Activated naive CD8-positive, alpha-beta T cell treated with anti-CD3 and anti-CD28 coated beads, Interleukin-2, amount 10 ng/mL, durations not matched to agents 7 days and 5 days (primary cell): ENCODE results near the gene GPN2. TPM values are rescaled to one million over a fixed set of nuclear protein-coding genes. Genes with fewer than 3 reads are reported as not detected.
A peak's percentile ranks its signal among the peaks of the same experiment; 100 is the strongest.
"Not testable (repeated sequence)": the region's sequence is repeated elsewhere in the genome, so short reads cannot be mapped to it uniquely, and the experiment has no call there.

Experiments used
- ATAC-seq: fragments of 150-1000 bp; cut with Tn5 transposase; one replicate; pipeline ENCODE4 v1.10.0; 2021; ENCODE audit warnings: low read depth, moderate library complexity
- POLR2A ChIA-PET: fragments of 350-600 bp; sonication (Branson Sonifier 250); formaldehyde crosslinking; loops from one replicate; lab custom pipeline; 2021; ENCODE audit warnings: antibody characterized with exemption; lab: Charles Lee
- DNase-seq: peaks from one replicate; pipeline ENCODE4 v3.0.0; 2021
- H3K27ac Mint-ChIP-seq: one replicate; pipeline ENCODE4 v1.8.0; 2022; ENCODE audit warnings: mild to moderate bottlenecking, mixed read lengths
- H3K27me3 Mint-ChIP-seq: one replicate; pipeline ENCODE4 v1.8.0; 2022; ENCODE audit warnings: mild to moderate bottlenecking, moderate library complexity, mixed read lengths
- H3K36me3 Mint-ChIP-seq: one replicate; pipeline ENCODE4 v1.8.0; 2021; ENCODE audit warnings: mild to moderate bottlenecking, mixed read lengths
- H3K4me1 Mint-ChIP-seq: one replicate; pipeline ENCODE4 v1.8.0; 2021; ENCODE audit warnings: mixed read lengths
- H3K4me3 Mint-ChIP-seq: one replicate; pipeline ENCODE4 v1.8.0; 2022; ENCODE audit warnings: mild to moderate bottlenecking, moderate library complexity, mixed read lengths
- H3K9me3 Mint-ChIP-seq: one replicate; pipeline ENCODE4 v1.8.0; 2021; ENCODE audit warnings: mixed read lengths
- total RNA-seq, 2 experiments: library from RNA; stranded (reverse); gene quantifications; one replicate each; pipeline ENCODE4 v1.2.3, GENCODE V29; 2021

The GPN2 gene
- total RNA-seq, 2 experiments from 2014 or later = 30.1 to 31.2 TPM

DNA sequence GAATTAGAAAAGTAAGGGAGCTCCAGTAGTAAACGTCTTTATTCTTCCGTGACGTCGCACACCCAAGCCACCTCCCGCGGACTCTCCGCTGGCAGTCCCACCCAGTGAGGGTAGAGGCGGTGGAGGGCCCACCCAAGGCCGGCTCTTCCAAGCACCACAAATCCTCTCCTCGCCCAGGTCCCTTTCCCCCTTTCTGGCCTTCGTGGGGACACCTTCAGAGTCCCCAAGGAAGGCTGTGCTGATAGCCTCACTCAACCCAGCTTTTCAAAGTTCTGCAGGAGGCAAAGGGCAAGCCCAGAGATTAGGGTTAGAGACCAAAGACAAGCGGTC lies 349 bp upstream of the GPN2 start:
- Mint-ChIP-seq H3K4me1 (peaks cover 27% of the 10 kb centered on the region), H3K36me3 (peaks cover 31% of the 10 kb centered on the region), H3K4me3 (peak overlapping the region; percentile 96), H3K27ac (peak overlapping the region; percentile 92), H3K9me3 (no peaks in the 10 kb centered on the region), H3K27me3 (no peaks in the 10 kb centered on the region)
- POLR2A ChIA-PET = interaction anchor here (0.5 to 4.3 kb wide), 20 partner anchors 10 to 882 kb away, joined by 3 to 57 read pairs (median 4); partner anchors contain the start of genes GPATCH3, NUDC, PIGV and STX12
- ATAC-seq = peak; percentile 49
- DNase-seq = no peak

DNA sequence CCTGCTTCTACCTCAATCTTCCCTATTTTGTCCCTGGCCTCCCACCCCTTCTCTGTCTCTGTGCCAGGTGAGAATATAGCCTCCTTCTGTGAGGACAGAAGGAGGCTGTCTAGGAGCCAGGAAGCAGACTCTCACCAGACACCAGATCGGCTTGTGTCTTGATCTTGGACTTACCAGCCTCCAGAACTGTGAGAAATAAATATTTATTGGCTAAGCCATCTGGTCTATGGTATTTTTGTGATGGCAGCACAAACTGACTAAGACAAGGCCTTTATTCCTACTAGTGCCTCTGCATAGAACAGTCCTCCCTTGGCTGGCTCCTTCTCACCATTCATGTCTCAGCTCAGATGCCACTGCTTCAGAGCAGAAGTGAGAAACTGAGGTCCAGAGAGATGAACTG lies 1.9 kb downstream of the GPN2 start:
- no peaks in the 10 kb centered on the region for H3K27me3 Mint-ChIP-seq
- POLR2A ChIA-PET = interaction anchor here (2.8 to 4.3 kb wide), 2 partner anchors 12 to 33 kb away, joined by 12 to 57 read pairs; partner anchors contain the start of genes GPATCH3 and NUDC
- H3K4me3 Mint-ChIP-seq = peak overlapping the region; percentile 96
- H3K27ac Mint-ChIP-seq = no peak overlapping the region
- ATAC-seq (no peak), DNase-seq (no peak)
- H3K9me3 Mint-ChIP-seq = no peaks in the 10 kb centered on the region
- H3K36me3 Mint-ChIP-seq = peaks cover 33% of the 10 kb centered on the region
- H3K4me1 Mint-ChIP-seq = peaks cover 24% of the 10 kb centered on the region

DNA sequence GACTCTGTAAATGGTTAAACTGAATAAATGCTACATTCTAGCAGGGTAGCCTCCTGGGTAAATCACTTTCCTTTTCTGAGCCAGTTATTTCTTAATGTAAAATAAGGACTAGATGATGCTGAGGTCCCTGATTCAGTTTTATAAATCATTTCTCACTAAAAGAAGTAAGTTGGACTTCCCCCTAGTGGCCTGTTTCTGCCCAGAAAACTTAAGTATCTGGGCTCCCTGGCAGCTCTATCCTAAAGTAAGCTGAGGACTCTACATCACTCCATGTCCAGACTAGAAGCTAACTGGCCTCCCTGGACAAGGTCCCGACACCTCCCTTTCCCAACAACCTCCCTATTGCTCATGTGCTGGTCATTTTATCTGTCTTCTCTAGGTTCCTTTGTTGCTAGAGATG lies 3.0 kb downstream of the GPN2 start:
- Mint-ChIP-seq H3K4me3 (no peak overlapping the region), H3K27me3 (no peaks in the 10 kb centered on the region), H3K36me3 (peaks cover 37% of the 10 kb centered on the region), H3K27ac (peak overlapping the region; percentile 52), H3K4me1 (peaks cover 24% of the 10 kb centered on the region), H3K9me3 (no peaks in the 10 kb centered on the region)
- POLR2A ChIA-PET = interaction anchor here (0.6 to 1.0 kb wide), 5 partner anchors 34 to 293 kb away, joined by 3 to 5 read pairs (median 3); no protein-coding TSS in a partner anchor
- no peak for ATAC-seq
- DNase-seq = no peak

DNA sequence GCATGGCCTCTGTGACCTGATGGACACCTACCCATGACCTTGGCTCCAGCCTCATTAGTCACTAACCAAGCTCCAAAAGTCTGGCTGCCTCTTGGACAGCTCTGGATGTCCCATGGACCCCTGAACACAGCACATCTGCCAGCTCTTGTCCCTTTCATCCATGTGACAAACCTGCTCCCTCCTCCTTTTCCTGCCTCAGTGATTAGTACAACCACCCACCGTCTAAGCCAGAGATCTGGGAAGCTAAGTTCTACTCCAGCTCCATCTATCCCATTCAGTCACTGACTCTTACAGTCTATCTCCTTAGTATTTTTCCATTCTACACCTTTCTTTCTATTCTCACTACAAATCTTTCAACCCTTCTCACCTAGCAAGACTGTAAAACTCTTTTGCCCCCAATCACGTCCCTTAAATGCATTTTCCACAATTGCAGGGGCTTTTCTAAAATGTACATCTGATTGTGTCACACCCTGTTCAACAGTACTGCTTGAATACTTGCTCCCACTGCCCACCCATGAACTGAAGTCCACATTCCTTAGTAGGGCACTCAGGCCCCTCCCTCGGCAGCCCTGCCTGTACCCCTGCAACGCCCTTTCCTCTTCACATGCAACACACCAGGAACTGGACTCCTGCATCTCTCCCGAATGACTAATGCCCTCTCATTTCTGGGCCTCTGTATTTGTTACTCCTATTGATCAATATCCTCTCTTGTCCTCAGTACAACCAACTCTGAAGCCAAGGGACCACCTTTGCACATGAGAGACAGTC lies 7.2 kb downstream of the GPN2 start:
- peak overlapping the region; percentile 6 for H3K27ac Mint-ChIP-seq
- DNase-seq (no peak), ATAC-seq (no peak)
- H3K9me3 Mint-ChIP-seq = no peaks in the 10 kb centered on the region
- H3K4me1 Mint-ChIP-seq = peaks cover 5% of the 10 kb centered on the region
- peaks cover 25% of the 10 kb centered on the region for H3K36me3 Mint-ChIP-seq
- H3K4me3 Mint-ChIP-seq = no peak overlapping the region
- POLR2A ChIA-PET = interaction anchor here (2.5 kb wide), 1 partner anchor 18 kb away, joined by 9 read pairs; no protein-coding TSS in a partner anchor
- H3K27me3 Mint-ChIP-seq = no peaks in the 10 kb centered on the region

DNA sequence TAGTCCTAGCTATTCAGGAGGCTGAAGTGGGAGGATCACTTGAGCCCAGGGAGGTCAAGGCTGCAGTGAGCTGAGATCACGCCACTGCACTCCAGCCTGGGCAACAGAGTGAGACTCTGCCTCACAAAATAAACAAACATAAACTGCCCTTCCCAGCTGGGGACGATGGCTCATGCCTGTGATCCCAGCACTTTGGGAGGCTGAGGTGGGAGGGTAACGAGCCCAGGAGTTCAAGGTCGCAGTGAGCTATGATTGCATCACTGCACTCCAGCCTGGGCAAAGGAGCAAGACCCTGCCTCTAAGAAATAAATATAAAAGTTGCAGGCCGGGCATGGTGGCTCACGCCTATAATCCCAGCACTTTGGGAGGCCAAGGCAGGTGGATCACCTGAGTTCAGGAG lies 8.5 kb downstream of the GPN2 start:
- ATAC-seq, H3K27me3 Mint-ChIP-seq, DNase-seq, H3K4me1 Mint-ChIP-seq, H3K9me3 Mint-ChIP-seq, H3K4me3 Mint-ChIP-seq, H3K27ac Mint-ChIP-seq: not testable (repeated sequence)
- H3K36me3 Mint-ChIP-seq = peaks cover 22% of the 10 kb centered on the region
- POLR2A ChIA-PET = interaction anchor here (0.6 to 2.5 kb wide), 2 partner anchors 13 to 16 kb away, joined by 4 to 9 read pairs; no protein-coding TSS in a partner anchor

DNA sequence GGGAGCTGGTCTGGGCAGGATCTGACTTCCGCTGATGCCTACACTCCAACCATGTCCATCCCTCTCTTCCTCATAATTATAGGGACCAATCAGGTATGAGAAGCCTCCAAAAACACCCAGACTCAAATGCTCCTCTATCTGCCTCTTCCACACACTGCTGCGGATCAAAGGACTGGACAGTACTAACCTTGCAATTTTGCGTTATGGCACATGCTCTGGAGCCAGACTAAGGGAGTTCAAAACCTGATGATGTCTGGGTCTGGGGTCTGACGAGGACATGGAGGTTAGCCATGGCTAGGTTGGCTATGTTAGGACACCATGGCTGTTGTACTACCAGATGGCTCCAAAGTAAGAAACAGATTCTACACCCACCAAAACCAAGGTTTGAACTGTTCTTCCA lies 10.3 kb downstream of the GPN2 start:
- H3K36me3 Mint-ChIP-seq = peaks cover 17% of the 10 kb centered on the region
- POLR2A ChIA-PET = interaction anchor here (0.6 kb wide), 1 partner anchor 41 kb away, joined by 3 read pairs; no protein-coding TSS in a partner anchor
- no peak overlapping the region for H3K27ac Mint-ChIP-seq

DNA sequence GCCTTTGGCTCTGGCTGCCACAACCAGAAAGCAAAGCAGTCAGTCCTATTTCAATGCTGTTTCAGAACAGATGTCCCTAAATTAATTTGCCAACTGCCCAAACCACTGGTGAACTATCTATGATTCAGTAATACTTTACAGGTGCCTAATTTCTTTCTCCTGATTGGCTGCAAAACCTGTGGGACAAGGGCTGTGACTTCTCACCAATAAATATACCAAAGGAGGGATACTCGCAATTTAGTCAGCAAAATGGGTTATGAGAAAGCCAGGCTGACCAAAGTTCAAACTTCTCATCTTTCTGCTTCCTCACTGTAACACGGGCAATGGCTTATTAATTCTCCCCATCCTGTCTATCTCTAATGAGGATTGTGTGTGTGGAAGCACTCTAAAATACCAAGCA lies 12.8 kb downstream of the GPN2 start:
- H3K9me3 Mint-ChIP-seq = no peaks in the 10 kb centered on the region
- POLR2A ChIA-PET = interaction anchor here (1.3 kb wide), 1 partner anchor 12 kb away, joined by 7 read pairs; no protein-coding TSS in a partner anchor
- no peak for ATAC-seq
- no peaks in the 10 kb centered on the region for H3K4me1 Mint-ChIP-seq
- DNase-seq = no peak
- H3K4me3 Mint-ChIP-seq = no peak overlapping the region
- H3K36me3 Mint-ChIP-seq = peaks cover 3% of the 10 kb centered on the region
- no peaks in the 10 kb centered on the region for H3K27me3 Mint-ChIP-seq
- no peak overlapping the region for H3K27ac Mint-ChIP-seq

More for the DNA sequence above, 10.3 kb downstream of the GPN2 start:
- Mint-ChIP-seq H3K27me3 (no peaks in the 10 kb centered on the region), H3K4me3 (no peak overlapping the region), H3K4me1 (no peaks in the 10 kb centered on the region), H3K9me3 (no peaks in the 10 kb centered on the region)
- ATAC-seq = no peak
- DNase-seq = no peak

DNA sequence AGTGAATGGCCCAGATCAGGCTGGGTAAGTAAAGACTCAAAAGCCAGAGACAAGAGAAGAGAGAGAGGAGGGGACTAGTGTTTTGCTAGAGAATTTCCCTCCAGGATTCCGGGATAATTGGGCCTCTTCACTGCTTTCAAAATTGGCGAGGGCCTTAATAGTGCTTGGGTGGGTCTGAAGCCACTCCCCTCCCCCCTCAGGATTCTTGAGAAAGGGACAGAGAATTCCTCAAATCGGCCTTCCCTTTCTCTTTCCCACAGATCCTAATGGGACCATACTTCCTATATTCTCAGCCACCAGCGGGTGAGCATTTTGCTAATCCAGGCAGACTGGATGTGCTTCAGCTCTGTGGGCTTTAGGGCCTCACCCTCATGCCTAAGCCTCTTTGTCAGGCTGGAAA lies 15.2 kb downstream of the GPN2 start:
- peak overlapping the region; percentile 42 for H3K27ac Mint-ChIP-seq
- DNase-seq = no peak
- H3K4me1 Mint-ChIP-seq = no peaks in the 10 kb centered on the region
- H3K4me3 Mint-ChIP-seq = no peak overlapping the region
- POLR2A ChIA-PET = interaction anchor here (2.6 kb wide), 1 partner anchor 9 kb away, joined by 12 read pairs; no protein-coding TSS in a partner anchor
- H3K36me3 Mint-ChIP-seq = no peaks in the 10 kb centered on the region
- no peaks in the 10 kb centered on the region for H3K27me3 Mint-ChIP-seq
- H3K9me3 Mint-ChIP-seq = no peaks in the 10 kb centered on the region
- no peak for ATAC-seq

DNA sequence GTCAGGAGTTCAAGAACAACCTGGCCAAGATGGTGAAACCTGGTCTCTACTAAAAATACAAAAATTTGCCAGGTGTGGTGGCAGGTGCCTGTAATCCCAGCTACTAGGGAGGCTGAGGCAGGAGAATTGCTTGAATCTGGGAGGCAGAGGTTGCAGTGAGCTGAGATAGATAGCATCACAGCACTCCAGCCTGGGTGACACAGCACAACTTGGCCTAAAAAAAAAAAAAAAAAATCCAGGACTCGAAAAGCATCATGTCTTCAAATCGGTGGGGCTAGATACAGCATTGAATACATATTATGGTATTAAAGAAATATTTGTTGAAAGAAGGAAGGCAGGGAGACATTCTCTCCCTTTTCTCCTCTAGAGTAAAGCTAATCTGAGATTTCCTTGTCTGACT lies 17.0 kb downstream of the GPN2 start:
- not testable (repeated sequence) for H3K4me3 Mint-ChIP-seq, H3K36me3 Mint-ChIP-seq, H3K9me3 Mint-ChIP-seq, H3K27me3 Mint-ChIP-seq, DNase-seq, H3K27ac Mint-ChIP-seq, ATAC-seq, H3K4me1 Mint-ChIP-seq
- POLR2A ChIA-PET = interaction anchor here (1.0 to 2.6 kb wide), 2 partner anchors 8 to 40 kb away, joined by 4 to 12 read pairs; no protein-coding TSS in a partner anchor

DNA sequence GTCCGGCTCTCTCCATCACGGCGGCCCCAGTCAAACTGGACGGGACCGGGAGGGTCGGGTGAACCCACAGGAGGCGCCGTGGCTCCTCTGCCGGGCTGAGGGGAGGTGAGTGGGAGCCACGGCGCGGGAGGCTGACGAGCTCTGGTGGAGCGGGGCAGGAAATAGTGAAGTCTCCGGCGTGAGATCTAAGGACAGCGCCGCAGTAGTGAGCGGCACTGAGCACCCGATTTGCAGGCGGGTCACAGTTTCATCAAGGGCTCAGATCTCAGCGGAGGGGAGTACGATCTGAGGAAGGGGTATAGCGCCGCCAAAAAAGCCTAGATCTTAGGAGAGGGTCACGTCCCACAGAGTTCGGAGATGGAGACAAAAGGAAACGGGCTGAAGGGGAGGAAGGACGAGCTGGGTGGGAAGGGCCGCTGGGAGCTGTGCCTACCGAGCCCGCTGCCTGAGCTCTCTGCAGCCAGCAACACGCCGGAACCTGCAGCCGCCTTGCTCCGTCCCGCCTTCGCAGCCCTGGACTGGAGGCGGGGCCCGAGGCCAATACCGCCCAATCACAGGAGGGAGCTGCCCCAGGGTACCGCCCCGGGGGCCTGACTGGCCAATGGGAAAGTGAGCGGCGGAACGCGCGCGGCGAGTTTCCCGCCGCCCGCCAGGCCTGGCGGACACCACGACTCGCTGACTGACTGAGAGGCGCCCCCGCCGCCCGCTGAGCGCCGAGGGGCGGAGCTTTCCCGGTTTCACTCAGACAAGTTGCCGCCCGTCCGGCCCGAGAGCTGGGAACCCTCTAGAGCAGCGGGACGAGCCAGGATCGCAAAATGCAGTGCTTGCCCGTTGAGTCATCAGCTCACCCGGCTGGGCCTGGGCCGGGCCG lies 25.2 kb downstream of the GPN2 start:
- ATAC-seq = peak; percentile 93
- peak overlapping the region; percentile 96 for H3K4me3 Mint-ChIP-seq
- peaks cover 1% of the 10 kb centered on the region for H3K36me3 Mint-ChIP-seq
- no peaks in the 10 kb centered on the region for H3K27me3 Mint-ChIP-seq
- POLR2A ChIA-PET = interaction anchor here (0.6 to 3.5 kb wide), 29 partner anchors 9 to 456 kb away, joined by 3 to 34 read pairs (median 8); partner anchors contain the start of genes DHDDS, GPATCH3, GPN2 and HMGN2
- no peaks in the 10 kb centered on the region for H3K9me3 Mint-ChIP-seq
- peak; percentile 97 for DNase-seq
- peaks cover 14% of the 10 kb centered on the region for H3K4me1 Mint-ChIP-seq
- peak overlapping the region; percentile 95 for H3K27ac Mint-ChIP-seq

DNA sequence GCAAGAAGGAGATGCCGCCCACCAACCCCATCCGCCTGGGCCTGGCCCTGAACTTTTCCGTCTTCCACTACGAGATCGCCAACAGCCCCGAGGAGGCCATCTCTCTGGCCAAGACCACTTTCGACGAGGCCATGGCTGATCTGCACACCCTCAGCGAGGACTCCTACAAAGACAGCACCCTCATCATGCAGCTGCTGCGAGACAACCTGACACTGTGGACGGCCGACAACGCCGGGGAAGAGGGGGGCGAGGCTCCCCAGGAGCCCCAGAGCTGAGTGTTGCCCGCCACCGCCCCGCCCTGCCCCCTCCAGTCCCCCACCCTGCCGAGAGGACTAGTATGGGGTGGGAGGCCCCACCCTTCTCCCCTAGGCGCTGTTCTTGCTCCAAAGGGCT lies 26.4 kb downstream of the GPN2 start:
- POLR2A ChIA-PET = interaction anchor here (0.5 to 3.5 kb wide), 4 partner anchors 12 to 363 kb away, joined by 3 to 34 read pairs (median 8); partner anchors contain the start of gene PIGV
- no peaks in the 10 kb centered on the region for H3K9me3 Mint-ChIP-seq
- ATAC-seq = no peak

DNA sequence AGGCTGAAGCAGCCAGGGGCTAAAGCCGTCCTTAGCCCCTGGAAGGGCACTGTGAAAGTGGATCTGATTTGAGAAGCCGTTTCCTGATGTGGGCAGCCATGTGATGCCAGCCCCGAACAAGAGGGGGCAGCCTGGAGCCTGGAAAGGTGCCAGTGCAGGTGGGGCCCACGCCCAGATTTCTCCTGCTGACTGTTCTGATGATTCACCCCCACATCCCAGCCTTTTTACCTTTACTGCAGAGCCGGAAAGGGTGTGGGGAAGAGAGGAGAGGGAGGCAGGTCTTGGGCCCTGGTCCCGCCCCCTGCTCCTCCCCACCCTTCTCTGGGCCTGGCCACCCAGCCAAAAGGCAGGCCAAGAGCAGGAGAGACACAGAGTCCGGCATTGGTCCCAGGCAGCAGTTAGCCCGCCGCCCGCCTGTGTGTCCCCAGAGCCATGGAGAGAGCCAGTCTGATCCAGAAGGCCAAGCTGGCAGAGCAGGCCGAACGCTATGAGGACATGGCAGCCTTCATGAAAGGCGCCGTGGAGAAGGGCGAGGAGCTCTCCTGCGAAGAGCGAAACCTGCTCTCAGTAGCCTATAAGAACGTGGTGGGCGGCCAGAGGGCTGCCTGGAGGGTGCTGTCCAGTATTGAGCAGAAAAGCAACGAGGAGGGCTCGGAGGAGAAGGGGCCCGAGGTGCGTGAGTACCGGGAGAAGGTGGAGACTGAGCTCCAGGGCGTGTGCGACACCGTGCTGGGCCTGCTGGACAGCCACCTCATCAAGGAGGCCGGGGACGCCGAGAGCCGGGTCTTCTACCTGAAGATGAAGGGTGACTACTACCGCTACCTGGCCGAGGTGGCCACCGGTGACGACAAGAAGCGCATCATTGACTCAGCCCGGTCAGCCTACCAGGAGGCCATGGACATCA lies 27.1 kb downstream of the GPN2 start, which contains the start of gene SFN:
SFN (plus strand) TSS at position 369 of the 904 bp plus-strand sequence; CDS start at position 433, 64 bp downstream.
- POLR2A ChIA-PET = interaction anchor here (3.5 kb wide), 1 partner anchor 75 kb away, joined by 34 read pairs; the partner anchor contains the start of gene PIGV
- Mint-ChIP-seq H3K4me1 (peaks cover 14% of the 10 kb centered on the region), H3K27ac (peak within 1 kb of the TSS; percentile 95), H3K9me3 (no peaks in the 10 kb centered on the region), H3K4me3 (peak within 1 kb of the TSS; percentile 96), H3K36me3 (peaks cover 1% of the 10 kb centered on the region), H3K27me3 (no peaks in the 10 kb centered on the region)
- DNase-seq (peak; percentile 61), ATAC-seq (no peak)

More for the DNA sequence above, 26.4 kb downstream of the GPN2 start:
- no peak for DNase-seq
- Mint-ChIP-seq H3K36me3 (peaks cover 1% of the 10 kb centered on the region), H3K4me3 (peak overlapping the region; percentile 96), H3K27me3 (no peaks in the 10 kb centered on the region), H3K4me1 (peaks cover 14% of the 10 kb centered on the region), H3K27ac (peak overlapping the region; percentile 95)
